ENCODE results near the gene PANX3. TPM values are rescaled to one million over a fixed set of nuclear protein-coding genes. Genes with fewer than 3 reads are reported as not detected.

PANX3 gene
- polyA plus RNA-seq, 1 donor = not detected

- DNase-seq = no peak
Observed at GRCh38 chr11:124612567-124613246, 1.5 kb downstream of the PANX3 start.

GRCh38 chr11:124618863-124619262 is 7.6 kb downstream of the PANX3 start:
- DNase-seq = no peak

GRCh38 chr11:124622531-124623451 is 11.6 kb downstream of the PANX3 start, which contains the start of gene TBRG1:
Gene TBRG1, plus strand, starts transcription at chr11:124622864. Its CDS starts 220 bp downstream, at chr11:124623084.
- DNase-seq = peak; percentile 93

- no peak for DNase-seq
Observed at GRCh38 chr11:124623861-124624525, 12.8 kb downstream of the PANX3 start.

- no peak for DNase-seq
Observed at GRCh38 chr11:124625504-124626168, 14.4 kb downstream of the PANX3 start.

- DNase-seq = no peak
Observed at GRCh38 chr11:124627546-124627945, 16.3 kb downstream of the PANX3 start.

- DNase-seq = no peak
Observed at GRCh38 chr11:124629961-124630360, 18.7 kb downstream of the PANX3 start.

GRCh38 chr11:124633355-124633754 is 22.1 kb downstream of the PANX3 start:
- DNase-seq = no peak

- no peak for DNase-seq
Observed at GRCh38 chr11:124635932-124636331, 24.7 kb downstream of the PANX3 start.

- DNase-seq = no peak
Observed at GRCh38 chr11:124638500-124638899, 27.3 kb downstream of the PANX3 start.

GRCh38 chr11:124639186-124639585 is 28.0 kb downstream of the PANX3 start:
- no peak for DNase-seq

GRCh38 chr11:124640666-124641065 is 29.4 kb downstream of the PANX3 start:
- no peak for DNase-seq

- no peak for DNase-seq
Observed at GRCh38 chr11:124642628-124643027, 31.4 kb downstream of the PANX3 start.

- DNase-seq = no peak
Observed at GRCh38 chr11:124643042-124643604, 31.9 kb downstream of the PANX3 start.

- no peak for DNase-seq
Observed at GRCh38 chr11:124643605-124644425, 32.6 kb downstream of the PANX3 start.

- peak; percentile 68 for DNase-seq
Observed at GRCh38 chr11:124644426-124645280, 33.4 kb downstream of the PANX3 start.

GRCh38 chr11:124646148-124646547 is 34.9 kb downstream of the PANX3 start:
- no peak for DNase-seq

- DNase-seq = no peak
Observed at GRCh38 chr11:124648610-124649009, 37.4 kb downstream of the PANX3 start.

- DNase-seq = no peak
Observed at GRCh38 chr11:124656774-124657630, 45.8 kb downstream of the PANX3 start.
